Effector memory CD4-positive, alpha-beta T cell (primary cell): ENCODE results near the gene SHROOM3.

Experiments used
- DNase-seq, 3 donors: peaks; one replicate each; pipeline ENCODE4 v3.0.0-alpha.2; 2020
- H3K27ac ChIP-seq: 2 replicates; pipeline ENCODE4 v1.7.0; 2013; ENCODE audit warnings: mild to moderate bottlenecking, low read length, moderate library complexity; ENCODE audit not compliant: insufficient read depth, poor library complexity, severe bottlenecking
- H3K27me3 ChIP-seq: replicated peaks from 2 replicates; pipeline ENCODE4 v1.7.0; 2013; ENCODE audit warnings: mild to moderate bottlenecking, low read length; ENCODE audit not compliant: insufficient read depth, control insufficient read depth, poor library complexity, severe bottlenecking
- H3K36me3 ChIP-seq: 2 replicates; pipeline ENCODE4 v1.7.0; 2013; ENCODE audit warnings: mild to moderate bottlenecking, low read length, moderate library complexity; ENCODE audit not compliant: control insufficient read depth, insufficient read depth
- H3K4me1 ChIP-seq: 2 replicates; pipeline ENCODE4 v1.7.0; 2013; ENCODE audit warnings: low read length, mild to moderate bottlenecking; ENCODE audit not compliant: control insufficient read depth, insufficient read depth, poor library complexity, severe bottlenecking
- H3K4me3 ChIP-seq: 2 replicates; pipeline ENCODE4 v1.7.0; 2013; ENCODE audit warnings: low read length, low read depth, mild to moderate bottlenecking; ENCODE audit not compliant: insufficient read depth, poor library complexity, severe bottlenecking
- H3K9me3 ChIP-seq: 2 replicates; pipeline ENCODE4 v1.7.0; 2013; ENCODE audit warnings: mild to moderate bottlenecking, low read length, moderate library complexity; ENCODE audit not compliant: control insufficient read depth

The SHROOM3 gene

DNA sequence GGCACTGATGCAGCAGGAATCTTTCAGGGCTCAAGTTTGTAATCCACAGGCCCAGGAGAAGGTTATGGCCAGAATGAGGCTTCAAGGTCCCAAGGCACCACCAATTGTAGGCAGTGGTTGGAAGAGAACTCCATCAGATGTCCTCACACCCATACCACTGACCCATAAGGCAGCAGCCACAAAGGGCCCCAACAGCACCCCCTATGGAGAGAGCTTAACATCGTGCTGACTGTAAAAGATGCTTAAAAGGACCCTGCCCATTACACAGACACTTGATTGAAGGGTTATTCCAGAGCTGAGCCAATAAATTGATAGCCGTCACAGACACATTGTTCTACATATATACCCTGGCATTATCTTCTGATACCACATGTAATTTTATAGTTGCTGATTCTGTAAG, 349.2 kb downstream of the SHROOM3 start:
- no peak for DNase-seq
- no peaks in the 10 kb centered on the region for H3K36me3 ChIP-seq
- H3K4me1 ChIP-seq, result no peaks in the 10 kb centered on the region
- no peak overlapping the region for H3K27ac ChIP-seq
- no peaks in the 10 kb centered on the region for H3K27me3 ChIP-seq
- no peak overlapping the region for H3K4me3 ChIP-seq
- no peaks in the 10 kb centered on the region for H3K9me3 ChIP-seq

DNA sequence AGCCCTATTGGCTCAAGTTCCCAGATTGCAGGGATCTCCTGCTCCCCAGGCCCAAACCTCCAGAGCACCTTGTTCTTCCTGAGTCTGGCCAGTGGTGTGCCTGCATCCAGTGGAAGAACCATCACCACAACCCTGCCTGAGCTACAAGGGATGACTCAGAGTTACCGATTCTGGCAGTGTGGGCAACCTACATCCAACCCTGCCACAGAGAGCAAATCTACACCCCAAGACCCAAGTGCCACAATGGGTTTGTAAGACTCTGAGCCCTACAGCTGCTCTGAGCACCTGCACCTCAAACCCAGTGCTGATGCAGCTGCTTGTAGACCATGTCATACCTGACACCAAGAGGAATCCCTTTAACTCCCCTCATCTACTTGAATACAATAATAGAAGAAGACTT, 352.9 kb downstream of the SHROOM3 start:
- H3K4me1 ChIP-seq, result no peaks in the 10 kb centered on the region
- H3K4me3 ChIP-seq, result no peak overlapping the region
- H3K9me3 ChIP-seq, result no peaks in the 10 kb centered on the region
- no peak overlapping the region for H3K27ac ChIP-seq
- no peaks in the 10 kb centered on the region for H3K36me3 ChIP-seq
- no peak for DNase-seq
- H3K27me3 ChIP-seq, result no peaks in the 10 kb centered on the region

DNA sequence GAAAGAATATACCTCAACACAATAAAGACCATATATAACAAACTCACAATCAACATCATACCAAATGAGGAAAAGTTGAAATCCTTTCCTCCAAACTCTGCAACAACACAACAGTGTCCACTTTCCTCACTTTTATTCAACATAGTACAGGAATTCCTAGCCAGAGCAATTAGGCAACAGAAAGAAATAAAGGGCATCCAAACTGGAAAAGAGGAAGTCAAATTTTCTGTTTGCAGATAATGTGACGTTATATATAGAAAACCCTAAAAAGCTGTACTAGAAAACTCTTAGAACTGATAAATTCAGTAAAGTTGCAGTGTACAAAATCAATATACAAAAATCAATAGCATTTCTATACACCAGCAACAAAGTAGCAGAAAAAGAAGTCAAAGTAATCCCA, 355.3 kb downstream of the SHROOM3 start:
- H3K9me3 ChIP-seq, result no peaks in the 10 kb centered on the region
- no peak for DNase-seq
- H3K36me3 ChIP-seq, result no peaks in the 10 kb centered on the region
- H3K27me3 ChIP-seq, result no peaks in the 10 kb centered on the region
- H3K27ac ChIP-seq, result no peak overlapping the region
- H3K4me3 ChIP-seq, result no peak overlapping the region
- no peaks in the 10 kb centered on the region for H3K4me1 ChIP-seq

DNA sequence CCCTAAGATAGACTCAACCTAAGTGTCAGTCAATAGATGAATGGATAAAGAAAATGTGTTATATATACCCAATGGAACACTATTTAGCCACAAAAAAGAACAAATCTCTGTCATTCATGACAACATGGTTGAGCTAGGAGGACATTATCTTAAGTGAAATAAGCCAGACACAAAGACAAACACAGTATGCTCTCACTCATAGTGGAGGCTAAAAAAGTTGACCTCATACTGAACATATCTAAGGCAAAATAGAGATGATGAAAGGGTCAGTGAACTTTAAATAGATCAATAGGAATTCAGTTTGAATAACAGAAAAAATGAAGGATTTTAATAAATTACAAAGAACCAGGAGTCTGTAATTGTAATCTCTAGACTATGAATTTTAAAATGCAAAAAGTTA, 356.4 kb downstream of the SHROOM3 start:
- Histone ChIP-seq H3K36me3 (no peaks in the 10 kb centered on the region), H3K27ac (no peak overlapping the region), H3K4me1 (no peaks in the 10 kb centered on the region), H3K9me3 (no peaks in the 10 kb centered on the region), H3K27me3 (no peaks in the 10 kb centered on the region), H3K4me3 (no peak overlapping the region)
- DNase-seq, result no peak

DNA sequence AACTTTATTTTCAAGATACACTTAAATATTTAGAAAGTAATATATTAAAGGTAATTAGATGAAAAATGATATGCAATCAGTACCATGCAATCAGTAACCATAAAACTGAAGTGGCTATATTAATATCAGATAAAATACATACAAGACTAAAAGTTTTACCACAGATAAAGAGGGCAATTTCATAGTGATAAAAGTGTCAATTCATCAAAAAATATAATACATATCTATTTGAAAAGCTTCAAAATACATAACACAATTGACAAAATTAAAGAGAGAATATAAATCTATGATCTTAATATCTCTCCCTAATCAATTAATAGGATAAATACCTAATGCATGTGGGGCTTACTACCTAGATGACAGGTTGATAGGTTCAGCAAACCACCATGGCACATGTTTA, 357.4 kb downstream of the SHROOM3 start:
- no peak overlapping the region for H3K27ac ChIP-seq
- H3K9me3 ChIP-seq, result no peaks in the 10 kb centered on the region
- no peaks in the 10 kb centered on the region for H3K4me1 ChIP-seq
- no peak overlapping the region for H3K4me3 ChIP-seq
- H3K36me3 ChIP-seq, result no peaks in the 10 kb centered on the region
- DNase-seq, result no peak
- no peaks in the 10 kb centered on the region for H3K27me3 ChIP-seq

DNA sequence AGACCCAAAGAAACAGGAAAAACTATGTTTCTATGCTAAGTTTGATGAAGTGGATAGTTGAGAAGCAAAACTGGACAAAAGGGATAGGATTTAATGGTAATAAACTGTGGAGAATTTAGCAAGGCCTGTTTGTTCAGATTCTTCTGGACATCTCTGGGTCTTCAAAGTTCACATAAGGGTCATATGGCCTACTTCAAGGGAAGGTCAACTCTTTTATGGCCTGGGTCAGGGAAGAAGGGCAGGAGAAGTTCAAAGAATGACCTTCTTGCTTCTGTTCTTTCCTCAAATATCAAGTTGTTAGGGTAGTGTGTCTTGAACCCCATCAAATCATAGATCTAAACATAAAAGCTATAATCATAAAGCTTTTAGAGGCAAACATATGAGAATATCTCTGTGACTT, 360.2 kb downstream of the SHROOM3 start:
- Histone ChIP-seq H3K27me3 (no peaks in the 10 kb centered on the region), H3K4me3 (no peak overlapping the region), H3K4me1 (no peaks in the 10 kb centered on the region), H3K27ac (no peak overlapping the region), H3K9me3 (no peaks in the 10 kb centered on the region), H3K36me3 (no peaks in the 10 kb centered on the region)
- DNase-seq, result no peak

DNA sequence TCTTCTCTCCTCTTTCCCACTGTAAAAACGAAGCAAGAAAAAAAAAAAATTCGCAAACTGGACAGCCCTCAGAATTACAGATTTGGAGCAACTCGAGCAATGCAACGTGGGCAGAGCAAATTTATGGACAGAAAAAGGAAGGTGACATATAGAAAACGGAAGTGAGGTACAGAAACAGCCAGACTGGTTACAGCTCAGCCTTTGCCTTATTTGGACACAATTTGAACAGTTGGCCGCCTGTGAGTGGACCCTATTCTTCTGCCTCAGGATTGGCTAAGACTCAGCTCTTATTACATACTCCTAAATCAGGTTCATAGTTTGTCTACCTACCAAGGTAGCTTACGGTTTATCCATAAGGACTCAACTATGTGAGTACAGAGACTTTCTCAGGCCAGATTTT, 364.1 kb downstream of the SHROOM3 start:
- Histone ChIP-seq H3K27ac (no peak overlapping the region), H3K4me1 (no peaks in the 10 kb centered on the region), H3K4me3 (no peak overlapping the region), H3K9me3 (no peaks in the 10 kb centered on the region), H3K27me3 (no peaks in the 10 kb centered on the region), H3K36me3 (no peaks in the 10 kb centered on the region)
- no peak for DNase-seq

DNA sequence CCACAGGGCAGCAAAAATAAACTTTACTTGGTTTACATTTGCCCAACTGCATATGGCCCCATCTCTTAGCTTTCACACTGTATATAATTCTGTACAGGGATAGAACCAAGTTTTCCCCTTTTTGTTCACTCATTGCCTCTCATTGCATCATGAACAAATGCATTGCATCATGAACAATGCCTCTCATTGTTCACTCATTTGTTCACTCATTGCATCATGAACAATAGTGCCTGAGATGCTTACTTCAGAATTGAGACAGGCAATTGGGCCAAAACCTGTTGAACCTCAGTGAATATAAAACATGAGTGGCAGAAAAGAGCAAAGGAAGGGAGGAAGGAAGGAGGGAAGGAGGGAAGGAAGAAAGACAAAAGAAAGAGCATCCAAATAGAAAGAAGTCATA, 364.7 kb downstream of the SHROOM3 start:
- no peak overlapping the region for H3K4me3 ChIP-seq
- no peaks in the 10 kb centered on the region for H3K27me3 ChIP-seq
- no peak for DNase-seq
- no peaks in the 10 kb centered on the region for H3K9me3 ChIP-seq
- H3K36me3 ChIP-seq, result no peaks in the 10 kb centered on the region
- no peak overlapping the region for H3K27ac ChIP-seq
- H3K4me1 ChIP-seq, result no peaks in the 10 kb centered on the region

DNA sequence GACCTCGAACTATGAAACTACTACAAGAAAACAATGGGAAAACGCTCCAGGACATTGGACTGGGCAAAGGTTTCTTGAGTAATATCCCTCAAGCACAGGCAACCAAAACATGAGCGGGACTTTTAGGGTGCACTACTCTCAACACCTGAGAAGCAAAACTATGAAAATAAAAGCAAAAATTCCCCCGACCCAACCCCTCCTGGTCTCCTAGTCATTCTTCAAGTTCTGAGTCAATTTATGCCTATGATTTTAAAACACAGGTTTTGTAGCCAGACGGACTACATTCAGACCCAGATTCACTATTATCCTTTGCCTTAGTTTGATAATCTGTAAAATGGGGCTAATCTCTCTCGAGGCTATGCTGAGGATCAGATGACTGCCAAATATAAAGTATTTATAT, 365.9 kb downstream of the SHROOM3 start:
- no peak overlapping the region for H3K4me3 ChIP-seq

DNA sequence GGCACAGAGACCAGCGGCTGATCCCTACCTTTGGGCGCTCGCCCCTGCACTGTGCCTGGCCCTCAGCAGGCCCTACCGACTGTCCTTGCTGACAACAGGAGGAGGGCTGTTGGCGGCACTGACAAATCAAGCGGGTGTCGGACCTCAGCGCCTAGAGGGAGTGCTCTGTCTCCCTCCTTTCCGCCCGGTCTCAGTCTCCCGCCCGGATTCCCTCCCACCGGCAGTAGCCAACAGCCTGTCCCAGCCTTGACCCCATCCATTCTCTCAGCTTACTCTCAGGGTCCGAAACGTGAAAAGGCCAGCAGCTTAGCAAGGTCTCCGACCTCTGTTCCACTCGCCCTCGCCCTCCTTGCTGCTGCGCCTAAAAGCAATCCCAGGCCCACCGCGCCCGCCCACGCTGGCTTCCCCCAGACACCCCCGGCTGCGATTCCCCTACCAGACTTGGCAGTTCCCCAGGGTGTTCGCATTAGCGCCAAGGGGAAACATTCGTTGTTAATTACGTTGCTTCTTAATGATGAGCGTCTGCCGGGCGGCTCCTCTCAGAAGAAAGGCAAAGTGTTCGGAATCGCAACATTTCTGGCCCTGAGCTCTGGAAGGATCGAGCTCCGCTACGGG, 366.7 kb downstream of the SHROOM3 start:
- no peak overlapping the region for H3K4me3 ChIP-seq
- H3K36me3 ChIP-seq, result no peaks in the 10 kb centered on the region
- DNase-seq, result no peak
- no peaks in the 10 kb centered on the region for H3K4me1 ChIP-seq
- no peaks in the 10 kb centered on the region for H3K9me3 ChIP-seq
- no peak overlapping the region for H3K27ac ChIP-seq
- no peaks in the 10 kb centered on the region for H3K27me3 ChIP-seq

More for the DNA sequence above, 365.9 kb downstream of the SHROOM3 start:
- H3K27ac ChIP-seq, result no peak overlapping the region
- H3K9me3 ChIP-seq, result no peaks in the 10 kb centered on the region
- H3K4me1 ChIP-seq, result no peaks in the 10 kb centered on the region
- no peak for DNase-seq
- no peaks in the 10 kb centered on the region for H3K27me3 ChIP-seq
- H3K36me3 ChIP-seq, result no peaks in the 10 kb centered on the region
